C4-2B (cell line): ENCODE measurements around the gene NFS1.

ENCODE experiments used
- H3K27ac ChIP-seq: fragments of 450-650 bp; 2 replicates; pipeline ENCODE4 v1.5.1; 2017
- ZFX ChIP-seq: fragments of 450-650 bp; IDR thresholded peaks from 2 replicates; pipeline ENCODE4 v1.6.1; 2017
- TF ChIP-seq, protein P1 (sequence below): fragments of 450-650 bp; conservative IDR thresholded peaks from 2 replicates; pipeline ENCODE4 v1.5.1; 2017; ENCODE audit warnings: mild to moderate bottlenecking

NFS1 gene

DNA sequence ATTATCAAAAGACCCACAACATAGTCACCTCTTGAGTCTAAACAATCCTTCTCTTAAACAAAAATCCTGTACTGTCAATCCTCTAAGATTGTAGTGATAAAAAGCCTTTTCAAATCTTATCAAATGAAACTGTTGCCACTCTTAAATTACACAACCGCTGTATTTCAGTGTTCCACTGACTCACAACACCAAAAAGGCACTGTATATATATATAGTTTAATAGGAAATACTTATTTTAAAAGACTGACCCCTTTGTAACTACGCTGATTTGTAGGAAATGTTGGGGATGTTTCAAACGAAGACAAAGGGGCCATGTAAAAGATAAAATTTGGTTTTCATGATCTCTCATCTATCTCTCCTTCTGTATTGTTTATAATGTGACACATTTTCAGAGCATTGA, 48.5 kb downstream of the NFS1 start:
- TF ChIP-seq ZFX: no peak
- TF ChIP-seq, protein P1, sequence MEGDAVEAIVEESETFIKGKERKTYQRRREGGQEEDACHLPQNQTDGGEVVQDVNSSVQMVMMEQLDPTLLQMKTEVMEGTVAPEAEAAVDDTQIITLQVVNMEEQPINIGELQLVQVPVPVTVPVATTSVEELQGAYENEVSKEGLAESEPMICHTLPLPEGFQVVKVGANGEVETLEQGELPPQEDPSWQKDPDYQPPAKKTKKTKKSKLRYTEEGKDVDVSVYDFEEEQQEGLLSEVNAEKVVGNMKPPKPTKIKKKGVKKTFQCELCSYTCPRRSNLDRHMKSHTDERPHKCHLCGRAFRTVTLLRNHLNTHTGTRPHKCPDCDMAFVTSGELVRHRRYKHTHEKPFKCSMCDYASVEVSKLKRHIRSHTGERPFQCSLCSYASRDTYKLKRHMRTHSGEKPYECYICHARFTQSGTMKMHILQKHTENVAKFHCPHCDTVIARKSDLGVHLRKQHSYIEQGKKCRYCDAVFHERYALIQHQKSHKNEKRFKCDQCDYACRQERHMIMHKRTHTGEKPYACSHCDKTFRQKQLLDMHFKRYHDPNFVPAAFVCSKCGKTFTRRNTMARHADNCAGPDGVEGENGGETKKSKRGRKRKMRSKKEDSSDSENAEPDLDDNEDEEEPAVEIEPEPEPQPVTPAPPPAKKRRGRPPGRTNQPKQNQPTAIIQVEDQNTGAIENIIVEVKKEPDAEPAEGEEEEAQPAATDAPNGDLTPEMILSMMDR: no peak
- H3K27ac ChIP-seq: no peak overlapping the region

DNA sequence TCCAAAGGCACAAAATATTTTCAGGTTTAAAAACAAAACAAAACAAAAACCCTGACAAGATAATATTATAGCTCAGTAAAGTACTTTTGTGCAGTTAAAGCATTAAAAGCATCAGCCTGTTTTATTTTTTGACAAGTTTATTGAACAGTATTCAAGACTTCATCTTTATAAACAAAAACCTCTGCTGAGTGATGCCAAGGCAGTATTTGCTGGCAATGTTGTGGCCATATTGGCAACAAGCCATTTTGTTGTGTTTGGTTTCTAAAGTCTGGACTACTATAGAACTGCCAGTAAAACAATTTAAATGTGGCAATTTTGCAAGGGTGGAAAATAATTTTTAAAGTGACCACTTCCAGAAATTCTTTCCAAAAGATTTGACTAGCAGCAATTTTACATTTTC, 50.3 kb downstream of the NFS1 start:
- TF ChIP-seq ZFX: no peak
- TF ChIP-seq, protein P1: no peak

DNA sequence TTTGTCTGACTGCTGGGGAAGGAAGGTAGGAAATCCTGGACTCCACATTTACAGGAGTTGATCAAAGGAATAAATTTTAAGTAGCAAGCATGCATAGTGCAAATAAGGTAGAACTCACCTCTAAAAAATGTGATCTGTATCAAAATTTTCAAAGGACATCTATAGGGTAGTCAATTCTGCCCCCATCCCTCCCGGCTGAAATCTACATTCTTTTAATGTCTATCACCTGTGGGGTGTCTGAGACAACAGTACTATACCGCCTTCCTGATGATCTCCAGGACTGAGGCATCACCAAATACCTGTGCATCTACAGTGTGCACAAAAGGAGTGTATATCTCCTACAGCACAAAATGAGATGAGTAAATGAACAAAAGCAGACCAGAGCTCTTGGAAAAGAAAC, 54.3 kb downstream of the NFS1 start:
- TF ChIP-seq, protein P1: no peak
- no peak for TF ChIP-seq ZFX
- H3K27ac ChIP-seq: no peak overlapping the region

More for the DNA sequence above, 50.3 kb downstream of the NFS1 start:
- H3K27ac ChIP-seq: no peak overlapping the region

DNA sequence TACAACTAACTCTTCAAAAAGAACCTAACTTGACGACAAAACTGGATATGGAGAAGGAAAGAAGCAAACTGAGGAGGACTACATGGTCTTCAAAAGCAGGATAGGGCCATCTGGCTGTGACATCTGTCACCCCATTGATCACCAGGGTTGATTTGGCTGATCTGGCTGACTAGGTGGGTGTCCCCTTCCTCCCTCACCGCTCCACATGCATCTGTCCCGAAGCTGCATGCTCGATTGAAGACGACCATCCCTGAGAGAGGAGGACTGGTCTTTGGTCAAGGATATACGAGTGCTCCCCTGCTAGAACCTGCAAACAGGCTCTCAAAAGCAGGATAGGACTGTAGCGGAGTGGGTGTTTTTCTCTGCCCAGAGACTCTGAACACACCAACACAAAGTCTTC, 56.1 kb downstream of the NFS1 start:
- no peak overlapping the region for H3K27ac ChIP-seq
- TF ChIP-seq, protein P1: no peak

DNA sequence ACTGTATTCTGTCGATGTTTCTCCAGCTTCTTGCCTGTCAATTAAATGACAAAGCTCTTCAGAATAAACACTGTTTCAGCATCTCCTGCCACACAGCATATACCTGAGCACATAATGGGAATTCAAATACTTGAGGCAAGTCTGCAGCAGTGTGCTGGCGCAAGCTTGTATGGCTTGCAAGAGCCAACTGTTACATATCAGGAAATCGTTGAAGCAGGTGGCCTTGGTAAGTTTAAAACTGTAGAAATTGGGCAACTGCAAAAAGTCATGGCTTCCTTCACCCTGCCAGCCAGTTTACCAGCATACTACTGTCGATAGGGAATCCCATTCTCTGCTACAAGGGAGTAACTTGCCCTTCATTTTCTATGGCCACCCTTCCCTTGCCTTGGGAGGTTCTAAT, 57.4 kb downstream of the NFS1 start:
- H3K27ac ChIP-seq: no peak overlapping the region
- TF ChIP-seq, protein P1: no peak
- no peak for TF ChIP-seq ZFX

DNA sequence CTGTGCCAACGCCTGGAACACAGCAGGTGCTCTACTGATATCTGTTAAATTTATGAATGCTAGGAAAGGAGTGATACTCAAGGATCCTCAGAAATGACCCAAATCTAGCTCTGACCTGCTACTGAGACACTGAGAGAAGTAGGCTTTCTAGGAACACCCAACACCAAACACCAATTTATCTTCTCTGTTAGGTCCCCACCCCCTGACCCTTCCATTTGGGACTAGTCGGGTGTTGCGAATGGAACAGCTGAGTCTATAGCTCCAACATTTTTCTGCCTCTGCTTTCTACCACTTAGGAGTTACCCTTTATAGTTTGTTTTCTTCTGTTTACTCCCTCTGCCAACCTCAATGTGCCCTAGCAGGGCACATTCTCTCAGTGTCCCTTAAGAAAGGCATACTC, 58.4 kb downstream of the NFS1 start:
- TF ChIP-seq, protein P1: no peak
- no peak for TF ChIP-seq ZFX
- no peak overlapping the region for H3K27ac ChIP-seq

DNA sequence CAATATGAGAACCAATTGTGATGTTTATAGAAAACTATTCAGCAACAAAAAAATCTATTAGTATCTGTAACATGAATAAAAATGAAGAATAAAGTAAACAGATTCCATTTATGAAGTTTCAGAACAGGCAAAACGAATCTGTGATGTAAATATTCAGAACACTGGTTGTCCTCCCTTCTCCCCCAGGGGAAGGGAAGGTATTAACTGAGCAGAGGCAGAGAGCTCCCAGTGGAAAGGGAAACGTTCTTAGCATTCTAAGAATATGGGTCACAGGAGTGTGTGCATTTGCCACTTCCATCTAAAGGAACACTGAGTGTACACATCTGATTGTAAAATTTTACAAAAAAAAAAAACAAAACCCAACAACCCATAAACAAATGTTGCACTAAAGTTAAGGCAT, 60.4 kb downstream of the NFS1 start:
- no peak overlapping the region for H3K27ac ChIP-seq
- TF ChIP-seq ZFX: no peak
- TF ChIP-seq, protein P1: no peak
